HG03469 (cell line): Measurements from ENCODE around the gene HMX2.
"Not testable (repeated sequence)": the region's sequence is repeated elsewhere in the genome, so short reads cannot be mapped to it uniquely, and the experiment has no call there.

Source experiments
- ATAC-seq: cut with Tn5 transposase; IDR thresholded peaks from one replicate; pipeline ENCODE4 v1.9.1; 2021; ENCODE audit warnings: mild to moderate bottlenecking, moderate library complexity, moderate number of reproducible peaks; ENCODE audit not compliant: unreplicated experiment

Gene HMX2

DNA sequence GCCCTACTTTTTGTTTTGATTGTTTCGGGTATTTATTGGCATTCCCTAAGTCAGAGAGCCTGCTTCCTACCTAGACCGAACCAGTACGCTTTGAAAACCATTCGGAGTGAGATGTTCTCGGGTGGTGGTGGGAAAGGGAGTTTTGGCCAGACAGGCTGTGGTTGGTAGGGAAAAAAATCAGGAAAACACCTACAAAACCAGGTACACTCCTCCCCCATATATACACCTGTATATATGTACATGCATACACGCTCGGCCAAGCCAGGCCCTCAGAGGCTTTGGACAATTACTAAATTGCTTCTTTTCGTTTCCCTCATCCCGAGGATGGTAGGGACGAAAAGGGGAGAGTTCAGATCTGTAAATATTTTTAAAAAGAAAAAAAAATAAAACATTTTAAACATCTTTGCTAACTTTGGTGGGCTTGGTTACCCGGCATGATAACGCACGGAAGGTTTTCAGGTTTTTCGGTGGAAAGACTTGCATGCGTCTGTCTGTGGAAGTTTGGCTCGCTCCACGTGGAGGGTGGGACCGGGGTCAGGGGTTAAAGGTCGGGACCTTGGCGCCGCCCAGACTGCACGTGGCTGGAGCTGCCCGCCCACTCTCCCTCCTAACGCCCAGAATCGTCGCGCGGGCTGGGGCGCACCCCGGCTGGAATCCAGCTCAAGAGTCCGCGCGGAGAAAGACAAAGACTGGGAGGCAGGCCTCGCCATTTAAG is 2.5 kb downstream of the HMX2 start:
- no peak for ATAC-seq

GRCh38 chr10:123150986-123151736 is 3.2 kb downstream of the HMX2 start:
- no peak for ATAC-seq

GRCh38 chr10:123151737-123152135 is 3.8 kb downstream of the HMX2 start:
- no peak for ATAC-seq

GRCh38 chr10:123153486-123154091 is 5.7 kb downstream of the HMX2 start:
- ATAC-seq: no peak

DNA sequence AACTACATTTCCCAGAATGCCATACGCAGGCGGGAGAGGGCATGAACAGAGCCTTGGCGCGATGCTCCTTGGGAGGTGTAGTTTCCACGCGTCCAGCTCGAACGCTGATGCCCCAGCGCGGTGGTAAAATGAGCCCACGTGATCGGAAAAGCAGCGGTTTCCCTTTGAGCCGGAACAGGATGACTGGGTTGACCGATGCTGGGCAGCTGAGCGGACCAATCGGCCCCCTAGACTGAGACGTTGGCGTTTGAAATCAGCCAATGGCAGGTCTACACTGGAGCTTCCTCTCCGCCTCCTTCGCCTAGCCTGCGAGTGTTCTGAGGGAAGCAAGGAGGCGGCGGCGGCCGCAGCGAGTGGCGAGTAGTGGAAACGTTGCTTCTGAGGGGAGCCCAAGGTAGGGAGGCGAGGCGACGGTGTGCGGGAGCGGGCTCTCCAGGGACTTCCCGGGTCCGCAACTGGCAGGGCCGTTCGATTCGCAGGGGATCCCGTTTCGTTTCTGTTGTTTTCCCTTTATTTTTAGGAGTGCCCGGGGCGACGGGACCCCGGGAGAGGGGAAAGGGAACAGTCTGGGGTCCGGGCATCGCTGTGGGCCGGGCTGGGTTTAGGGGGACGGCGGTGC is 6.3 kb downstream of the HMX2 start, which contains the start of gene BUB3:
Gene BUB3 (plus strand): TSS at position 311 of the 619 bp plus-strand sequence. CDS start 516 bp downstream, outside the sequence.
- peak; percentile 82 for ATAC-seq

DNA sequence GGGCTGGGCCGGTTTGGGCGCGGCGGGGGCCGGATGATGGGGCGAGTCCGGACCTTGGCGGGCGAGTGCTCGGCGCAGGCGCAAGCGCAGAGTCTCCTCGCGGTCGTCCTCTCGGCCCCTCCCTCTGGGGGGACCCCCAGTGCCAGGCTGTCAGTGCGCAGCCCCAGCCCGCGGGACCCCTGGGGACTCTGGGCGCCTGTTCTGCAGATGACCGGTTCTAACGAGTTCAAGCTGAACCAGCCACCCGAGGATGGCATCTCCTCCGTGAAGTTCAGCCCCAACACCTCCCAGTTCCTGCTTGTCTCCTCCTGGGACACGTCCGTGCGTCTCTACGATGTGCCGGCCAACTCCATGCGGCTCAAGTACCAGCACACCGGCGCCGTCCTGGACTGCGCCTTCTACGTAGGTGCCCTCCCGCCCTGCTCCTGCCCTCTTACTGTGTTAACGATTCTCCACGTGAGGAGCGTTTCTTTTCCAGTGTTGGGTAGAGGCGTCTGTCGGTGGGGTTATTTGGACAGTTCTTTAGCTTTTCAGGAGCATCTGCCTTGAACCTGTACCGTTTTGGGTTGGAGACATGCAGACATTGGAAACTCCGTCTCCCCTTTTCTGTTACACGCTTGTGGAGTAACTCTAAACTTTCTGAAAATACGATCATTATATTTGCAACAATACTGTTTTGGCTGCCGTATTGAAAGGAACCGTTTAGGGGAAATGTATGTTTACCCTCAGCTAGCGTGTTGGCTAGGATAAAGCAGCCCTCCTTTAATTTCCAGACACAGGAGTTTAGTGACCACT is 7.0 kb downstream of the HMX2 start:
- ATAC-seq: no peak

GRCh38 chr10:123156078-123156477 is 8.1 kb downstream of the HMX2 start:
- no peak for ATAC-seq

DNA sequence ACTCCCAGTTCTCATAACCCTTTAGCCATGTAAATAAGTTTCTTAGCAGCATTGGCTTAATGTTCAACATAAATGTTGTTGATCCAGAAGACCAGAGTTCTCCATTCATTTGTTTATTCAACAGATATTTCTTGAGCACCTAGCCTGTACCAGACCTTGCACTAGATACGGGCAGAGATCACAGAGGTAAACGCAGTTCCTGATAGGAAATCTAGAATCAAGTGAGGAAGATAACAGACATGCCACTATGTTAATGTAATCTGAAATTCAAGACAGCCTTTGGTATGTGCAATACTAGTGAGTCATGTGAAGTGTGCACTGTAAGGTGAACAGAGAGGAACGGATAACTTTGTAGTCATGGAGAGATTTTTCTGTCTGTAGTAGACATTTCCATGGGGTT is 9.3 kb downstream of the HMX2 start:
- no peak for ATAC-seq

GRCh38 chr10:123158682-123159081 is 10.7 kb downstream of the HMX2 start:
- ATAC-seq: no peak

DNA sequence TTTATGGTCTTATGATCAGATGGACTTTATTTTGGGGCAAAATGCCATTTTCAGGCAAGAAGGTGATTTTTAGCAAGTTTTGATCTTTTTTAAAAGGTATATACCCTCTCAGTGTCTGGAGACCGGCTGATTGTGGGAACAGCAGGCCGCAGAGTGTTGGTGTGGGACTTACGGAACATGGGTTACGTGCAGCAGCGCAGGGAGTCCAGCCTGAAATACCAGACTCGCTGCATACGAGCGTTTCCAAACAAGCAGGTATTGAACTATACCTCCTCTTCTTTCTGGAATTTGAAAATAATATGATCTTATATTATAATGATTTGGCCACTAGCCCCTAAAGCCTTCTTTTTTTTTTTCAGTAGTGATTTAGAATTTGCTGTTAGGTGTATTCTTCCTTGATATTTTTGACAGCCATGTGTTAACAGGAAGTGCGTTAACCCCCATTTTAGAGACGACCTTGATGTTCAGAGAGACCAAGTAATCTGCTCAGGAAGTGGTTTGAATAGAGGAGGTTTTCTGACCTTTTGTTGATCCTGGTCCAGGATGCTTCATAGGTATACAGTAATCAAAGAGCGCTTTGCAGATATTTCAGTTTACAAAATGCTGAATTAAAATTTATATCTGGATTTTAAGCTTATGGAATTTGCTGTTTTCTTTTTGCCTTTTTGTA is 12.5 kb downstream of the HMX2 start:
- no peak for ATAC-seq

GRCh38 chr10:123164319-123164718 is 16.4 kb downstream of the HMX2 start:
- ATAC-seq: no peak

DNA sequence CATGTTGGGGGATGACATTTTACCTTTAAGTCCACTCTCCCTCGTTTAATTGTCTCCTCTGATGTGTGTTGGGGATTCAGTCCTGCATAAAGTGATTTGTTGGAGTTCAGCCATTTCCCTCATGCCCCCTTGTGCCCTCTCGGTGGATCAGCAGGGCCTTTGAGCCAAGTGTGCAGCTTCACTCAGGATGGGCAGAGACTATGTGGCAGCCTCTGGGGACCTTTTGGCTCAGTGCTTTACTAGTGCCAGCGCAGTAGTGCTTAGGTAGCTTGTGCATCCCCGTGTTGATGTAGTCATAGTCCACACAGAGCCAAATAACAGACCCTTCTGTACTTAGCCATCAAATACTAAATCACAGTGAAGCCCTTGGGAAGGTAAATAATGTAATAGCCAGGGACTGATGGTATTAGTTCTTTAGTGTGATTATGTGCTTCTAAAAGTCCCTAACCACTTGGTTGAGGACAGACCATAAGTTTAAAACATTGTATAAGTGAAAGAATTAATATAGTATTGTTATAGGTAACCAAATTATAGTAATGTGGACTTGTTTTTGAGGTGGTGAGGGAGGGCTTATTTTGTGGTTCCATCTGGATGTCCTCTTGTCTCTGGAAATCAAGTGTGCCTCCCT is 17.6 kb downstream of the HMX2 start:
- ATAC-seq: no peak

- ATAC-seq: no peak
These were observed 18.7 kb downstream of the HMX2 start for GRCh38 chr10:123166618-123167017.

DNA sequence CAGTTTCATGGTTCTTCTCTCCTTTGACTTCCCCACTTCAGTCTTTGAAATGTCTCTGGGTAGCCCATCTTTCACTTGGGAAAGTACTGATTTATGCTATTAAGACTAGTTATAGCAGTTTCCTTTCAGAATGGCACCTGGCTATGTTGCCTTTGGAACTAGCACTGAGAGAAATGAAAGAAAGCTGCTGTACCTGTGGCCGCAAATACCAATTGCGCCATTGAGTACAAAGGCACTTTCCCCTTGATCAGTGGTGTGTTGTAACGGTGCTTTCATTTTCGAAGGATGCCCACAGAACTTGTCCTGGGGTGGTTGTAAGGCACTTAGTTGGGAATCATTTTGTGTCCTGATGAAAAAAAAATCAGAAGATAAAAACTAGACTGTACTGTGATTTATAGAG is 23.0 kb downstream of the HMX2 start:
- ATAC-seq: no peak

DNA sequence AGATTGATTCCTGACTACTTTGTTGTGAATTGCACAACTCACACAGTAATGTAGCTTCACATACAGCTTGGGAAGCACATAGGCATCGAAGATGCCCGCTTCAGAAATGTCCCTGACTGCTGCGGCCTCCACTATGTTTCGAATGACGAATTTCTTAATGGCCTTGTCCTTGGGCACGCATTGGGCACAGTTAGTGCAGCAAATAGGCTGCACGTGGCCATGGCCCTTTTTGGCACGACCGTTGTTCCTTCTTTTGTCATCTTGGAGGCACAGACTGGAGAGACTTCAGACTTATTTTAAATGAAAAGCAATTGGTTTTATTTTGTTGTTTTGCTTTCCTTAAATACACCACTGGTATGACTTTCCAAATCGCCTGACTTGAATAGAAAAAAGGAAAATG is 23.7 kb downstream of the HMX2 start:
- not testable (repeated sequence) for ATAC-seq

GRCh38 chr10:123175389-123176387 is 27.8 kb downstream of the HMX2 start:
- no peak for ATAC-seq

DNA sequence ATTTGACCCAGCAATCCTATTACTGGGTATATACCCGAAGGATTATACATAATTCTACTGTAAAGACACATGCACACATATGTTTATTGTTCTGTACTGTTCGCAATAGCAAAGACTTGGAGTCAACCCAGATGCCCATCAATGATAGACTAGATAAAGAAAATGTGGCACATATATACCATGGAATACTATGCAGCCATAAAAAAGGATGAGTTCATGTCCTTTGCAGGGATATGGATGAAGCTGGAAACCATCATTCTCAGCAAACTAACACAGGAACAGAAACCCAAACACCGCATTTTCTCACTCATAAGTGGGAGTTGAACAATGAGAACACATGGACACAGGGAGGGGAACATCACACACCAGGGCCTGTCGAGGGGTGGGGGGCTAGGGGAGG is 30.5 kb downstream of the HMX2 start:
- ATAC-seq: not testable (repeated sequence)
